Dedifferentiated amniotic fluid mesenchymal stem cell (primary cell): ENCODE data around the gene ZDHHC14.

Experiments
- DNase-seq: peaks from one replicate; pipeline ENCODE4 v3.0.0-alpha.2; 2016; ENCODE audit errors: extremely low spot score

ZDHHC14 gene

DNA sequence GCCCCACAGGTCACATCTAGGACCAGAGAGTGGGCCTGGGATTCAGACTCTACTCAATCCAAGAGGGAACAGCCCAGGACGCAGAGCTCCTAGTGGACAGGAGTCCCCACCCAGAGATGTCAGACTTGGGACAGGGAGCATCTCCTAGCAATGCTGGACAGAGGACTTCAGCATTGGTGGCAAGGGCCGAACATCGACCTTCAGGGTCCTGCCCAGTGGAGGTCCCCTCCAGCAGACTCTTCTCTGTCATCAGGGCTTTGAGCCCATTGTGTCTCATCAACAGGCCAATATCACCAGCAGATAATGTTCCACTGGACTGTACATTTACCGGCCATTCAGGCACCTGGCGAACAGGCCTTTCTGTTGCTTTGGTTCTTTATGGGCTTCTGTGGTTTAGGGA, 282.3 kb downstream of the ZDHHC14 start:
- no peak for DNase-seq

GRCh38 chr6:157665180-157665579, 284.2 kb downstream of the ZDHHC14 start:
- no peak for DNase-seq

GRCh38 chr6:157666729-157667128, 285.7 kb downstream of the ZDHHC14 start:
- no peak for DNase-seq

DNA sequence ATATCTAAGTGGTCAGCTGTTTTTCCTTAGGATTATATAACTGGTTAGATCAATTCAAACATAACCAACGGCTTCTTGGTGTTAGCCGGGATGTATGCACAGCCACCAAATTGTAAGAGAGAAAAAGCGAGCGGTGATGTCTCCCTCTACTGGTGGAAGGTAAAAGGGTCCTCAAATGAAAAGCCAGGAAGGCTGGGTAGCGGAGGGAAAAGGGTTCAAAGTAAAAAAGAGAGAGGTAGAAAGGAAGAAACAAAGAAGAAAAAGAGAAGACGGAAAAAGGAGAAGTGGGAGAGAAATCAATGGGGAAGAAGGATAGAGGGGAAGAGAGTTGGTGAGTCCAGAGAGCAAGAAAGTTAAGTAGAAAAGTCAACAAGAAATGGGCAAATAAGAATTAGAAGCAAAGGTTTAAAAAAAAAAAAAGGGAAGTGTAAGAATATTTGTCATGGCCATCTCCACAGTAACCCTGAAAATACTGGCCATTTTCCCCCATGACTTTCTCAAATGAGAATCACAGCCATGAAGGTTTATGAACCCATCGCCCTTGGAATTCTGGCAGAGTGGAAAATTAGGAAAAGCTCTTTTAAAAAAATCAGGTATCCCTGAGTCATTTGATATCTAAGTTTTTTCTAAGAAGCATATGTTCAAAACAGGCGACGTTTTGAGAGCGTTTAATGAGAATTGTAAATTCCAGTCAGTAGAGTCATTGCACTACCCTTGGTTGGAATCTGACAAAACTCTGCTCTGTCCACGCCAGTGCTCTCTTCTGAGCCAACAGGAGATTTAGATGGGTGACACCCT, 286.4 kb downstream of the ZDHHC14 start:
- peak; percentile 82 for DNase-seq

- DNase-seq: no peak
Observed at GRCh38 chr6:157668009-157668401, 287.0 kb downstream of the ZDHHC14 start.

- no peak for DNase-seq
Observed at GRCh38 chr6:157668713-157669112, 287.7 kb downstream of the ZDHHC14 start.

DNA sequence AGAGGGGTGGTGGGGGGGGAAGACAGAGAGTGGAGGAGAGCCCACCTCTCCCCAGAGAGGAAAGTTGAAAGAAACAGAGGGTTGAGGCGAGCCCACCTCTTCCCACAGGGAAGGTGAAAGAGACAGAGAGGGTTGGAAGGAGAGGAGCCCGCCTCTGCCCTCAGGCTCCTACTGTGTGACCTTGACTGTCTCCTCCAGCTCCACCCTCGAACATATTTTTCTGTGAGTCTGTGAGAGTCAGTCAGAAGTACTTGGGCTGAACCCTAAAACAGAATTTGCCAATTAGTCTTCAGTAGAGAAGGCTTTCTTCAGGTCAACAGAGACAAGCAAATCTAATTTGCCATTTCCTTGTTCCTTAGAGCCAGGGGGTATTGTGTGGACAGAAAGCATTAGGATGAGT, 288.3 kb downstream of the ZDHHC14 start:
- DNase-seq: no peak

DNA sequence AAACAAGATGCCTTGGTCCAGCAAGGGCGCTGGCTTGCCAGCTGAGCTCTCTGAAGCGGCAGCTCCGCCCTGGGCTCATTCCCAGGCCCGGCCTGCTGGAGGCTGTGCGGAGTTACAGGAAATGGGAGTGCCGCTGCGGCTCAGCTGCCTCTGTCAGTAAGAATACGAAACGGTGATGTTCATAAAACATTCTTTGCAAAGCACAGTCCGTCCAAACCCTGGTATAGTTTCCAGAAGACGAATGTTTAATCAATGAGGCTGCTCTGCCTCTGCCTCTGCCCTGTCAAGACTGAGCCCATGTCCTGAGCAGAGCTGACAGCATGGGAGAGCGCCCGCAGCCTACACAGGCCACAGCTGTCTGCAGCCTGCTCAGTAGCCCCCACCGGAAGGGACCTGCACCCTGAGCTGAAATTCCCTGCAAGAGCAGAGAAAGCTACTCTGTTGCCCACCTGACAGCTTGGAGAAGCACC, 288.8 kb downstream of the ZDHHC14 start:
- peak; percentile 69 for DNase-seq

GRCh38 chr6:157670466-157671186, 289.6 kb downstream of the ZDHHC14 start:
- no peak for DNase-seq

GRCh38 chr6:157672726-157673412, 291.9 kb downstream of the ZDHHC14 start:
- no peak for DNase-seq

DNA sequence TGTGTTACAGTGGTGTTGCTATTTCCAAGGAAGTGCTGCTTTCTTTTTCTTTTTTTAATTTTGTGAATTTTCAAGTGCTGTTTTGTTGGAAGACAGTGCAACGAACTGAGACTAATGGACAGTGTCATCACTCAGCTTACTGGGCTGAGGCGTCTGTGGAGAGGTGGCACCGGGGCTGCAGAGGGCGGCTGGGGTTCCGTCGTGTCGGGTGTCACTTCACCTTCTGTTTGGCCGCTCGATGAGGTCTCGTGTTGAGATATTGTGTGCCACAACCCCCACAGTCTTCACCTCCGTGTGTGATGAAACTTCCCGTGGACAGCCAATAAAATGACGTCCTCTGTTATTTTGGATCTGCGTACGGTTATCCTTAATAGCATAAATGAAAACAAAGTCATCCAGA, 292.6 kb downstream of the ZDHHC14 start:
- DNase-seq: no peak

DNA sequence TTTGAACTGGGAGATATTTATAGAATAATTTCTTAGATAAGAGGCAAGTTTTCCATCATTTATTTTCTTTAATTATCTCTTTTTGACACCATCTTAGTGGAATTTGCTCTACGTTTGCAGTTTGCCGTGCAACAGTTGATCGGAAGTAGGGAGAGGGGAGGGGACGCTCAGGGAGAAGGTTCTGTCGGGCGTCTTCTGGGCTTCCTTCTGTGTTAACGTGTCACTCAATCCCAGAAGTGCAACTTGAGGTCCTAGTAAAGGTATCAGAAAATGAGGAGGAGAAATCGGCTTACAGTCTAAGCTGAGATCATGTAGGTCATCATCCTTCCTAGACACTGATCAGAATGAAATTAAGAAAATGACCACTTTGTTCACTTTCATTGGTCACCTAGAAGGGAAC, 293.1 kb downstream of the ZDHHC14 start:
- DNase-seq: no peak

- no peak for DNase-seq
Observed at GRCh38 chr6:157675831-157676230, 294.8 kb downstream of the ZDHHC14 start.

- no peak for DNase-seq
Observed at GRCh38 chr6:157676241-157676640, 295.3 kb downstream of the ZDHHC14 start.

GRCh38 chr6:157677235-157677634, 296.2 kb downstream of the ZDHHC14 start:
- DNase-seq: no peak

DNA sequence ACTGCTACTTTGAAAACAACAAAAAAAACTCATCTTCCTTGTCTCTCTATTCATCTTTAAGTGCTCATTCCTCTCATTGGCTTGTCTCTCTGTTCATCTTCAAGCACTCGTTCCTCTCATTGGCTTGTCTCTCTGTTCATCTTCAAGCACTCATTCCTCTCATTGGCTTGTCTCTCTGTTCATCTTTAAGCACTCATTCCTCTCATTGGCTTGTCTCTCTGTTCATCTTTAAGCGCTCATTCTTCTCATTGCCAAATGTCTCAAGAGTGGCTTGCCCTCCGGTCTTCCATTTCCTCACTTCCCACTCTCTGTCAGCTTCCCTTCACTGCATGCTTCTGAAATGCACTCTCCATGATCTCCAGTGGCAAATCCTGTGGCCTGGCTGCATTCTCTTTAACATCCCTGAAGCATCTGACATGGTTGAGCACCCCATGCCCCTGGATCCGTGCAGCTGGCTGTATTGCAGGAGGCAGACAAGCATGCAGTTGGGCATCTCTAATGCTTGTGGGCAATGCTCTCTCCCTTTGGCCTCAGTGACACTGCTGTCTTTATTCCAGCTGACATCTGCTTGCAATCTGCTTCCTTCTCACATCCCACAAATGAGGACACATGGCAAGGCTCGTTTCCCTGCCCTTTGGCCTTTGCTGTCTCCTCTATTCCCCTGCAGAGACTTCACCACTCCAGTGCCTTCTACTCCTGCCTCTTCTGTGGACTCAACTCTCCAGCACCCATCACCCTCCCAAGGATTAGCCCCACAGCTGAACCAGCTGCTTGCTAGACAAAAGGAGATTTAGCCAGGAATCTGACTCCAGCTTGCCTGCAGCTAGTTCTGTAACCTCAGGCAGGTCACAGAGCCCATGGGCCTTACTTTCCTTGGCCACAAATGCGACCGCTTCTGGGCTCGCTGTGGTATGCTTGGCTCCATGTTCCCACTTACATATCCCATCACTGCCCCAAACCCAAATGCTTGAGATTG, 298.9 kb downstream of the ZDHHC14 start:
- no peak for DNase-seq

GRCh38 chr6:157681041-157681650, 300.2 kb downstream of the ZDHHC14 start:
- DNase-seq: no peak

GRCh38 chr6:157682856-157683481, 302.0 kb downstream of the ZDHHC14 start:
- peak; percentile 50 for DNase-seq

GRCh38 chr6:157683707-157684106, 302.7 kb downstream of the ZDHHC14 start:
- DNase-seq: no peak

DNA sequence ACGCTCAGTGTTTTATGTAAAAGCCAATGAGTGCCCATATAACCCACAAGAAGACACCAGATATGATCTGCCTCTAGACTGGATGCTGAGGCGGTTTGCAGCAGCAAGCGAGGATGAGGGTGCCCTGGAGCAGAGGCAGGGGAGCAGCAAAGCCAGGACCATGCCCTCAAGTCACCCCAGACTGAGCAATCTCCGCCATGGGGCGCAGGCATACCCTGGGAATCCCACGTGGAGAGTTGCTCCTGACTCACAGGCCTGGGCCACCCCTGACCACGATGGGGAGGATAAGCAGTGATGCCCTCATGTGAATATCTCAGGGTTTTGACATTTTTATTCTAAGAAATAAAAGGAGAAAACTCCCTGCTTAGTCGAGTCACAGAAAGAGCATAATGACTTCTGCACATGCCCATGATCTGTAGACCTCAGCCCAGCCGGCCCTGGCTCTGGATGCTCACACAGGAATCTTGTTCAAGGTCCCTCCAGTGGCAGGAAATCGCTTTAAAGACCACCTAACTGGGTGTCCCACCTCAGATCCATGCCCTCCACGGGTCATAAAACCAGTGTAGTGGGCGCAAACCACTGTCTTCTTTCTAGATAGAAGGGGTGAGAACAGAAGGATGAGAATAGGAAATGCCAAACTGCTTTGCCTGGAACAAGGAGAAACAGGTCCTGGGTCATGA, 303.8 kb downstream of the ZDHHC14 start:
- no peak for DNase-seq
